SW 1271 (cell line): ENCODE data around the gene WDR93.

ENCODE experiments used
- DNase-seq, 2 experiments: peaks; one replicate each; lab custom pipeline; 2025; lab: John Stamatoyannopoulos, UW

WDR93 gene

GRCh38 chr15:89790206-89790605 lies 99.6 kb downstream of the WDR93 start:
- DNase-seq: no peak

GRCh38 chr15:89790661-89791060 lies 100.0 kb downstream of the WDR93 start:
- no peak for DNase-seq

GRCh38 chr15:89792106-89792805 lies 101.6 kb downstream of the WDR93 start:
- no peak for DNase-seq
